Activated naive CD8-positive, alpha-beta T cell treated with anti-CD3 and anti-CD28 coated beads for 36 hours (primary cell): ENCODE data around the gene RMRP. TPM values are rescaled to one million over a fixed set of nuclear protein-coding genes. Genes with fewer than 3 reads are reported as not detected.

ENCODE experiments used
- DNase-seq: peaks from one replicate; pipeline ENCODE4 v3.0.0; 2021
- H3K27ac Mint-ChIP-seq: one replicate; pipeline ENCODE4 v1.8.0; 2022; ENCODE audit warnings: mild to moderate bottlenecking, moderate library complexity, mixed read lengths
- H3K27me3 Mint-ChIP-seq: one replicate; pipeline ENCODE4 v1.8.0; 2022; ENCODE audit warnings: mild to moderate bottlenecking, mixed read lengths
- H3K36me3 Mint-ChIP-seq: one replicate; pipeline ENCODE4 v1.8.0; 2021; ENCODE audit warnings: mild to moderate bottlenecking, mixed read lengths
- H3K4me1 Mint-ChIP-seq: one replicate; pipeline ENCODE4 v1.8.0; 2021; ENCODE audit warnings: mixed read lengths
- H3K4me3 Mint-ChIP-seq: one replicate; pipeline ENCODE4 v1.8.0; 2022; ENCODE audit warnings: mild to moderate bottlenecking, moderate library complexity, mixed read lengths
- H3K9me3 Mint-ChIP-seq: one replicate; pipeline ENCODE4 v1.8.0; 2022; ENCODE audit warnings: mixed read lengths
- total RNA-seq, 2 experiments: library from RNA; stranded (reverse); gene quantifications; one replicate each; pipeline ENCODE4 v1.2.3, GENCODE V29; 2021

The RMRP gene
- total RNA-seq, 2 experiments from 2014 or later = 8,498 to 10,099 TPM

DNA sequence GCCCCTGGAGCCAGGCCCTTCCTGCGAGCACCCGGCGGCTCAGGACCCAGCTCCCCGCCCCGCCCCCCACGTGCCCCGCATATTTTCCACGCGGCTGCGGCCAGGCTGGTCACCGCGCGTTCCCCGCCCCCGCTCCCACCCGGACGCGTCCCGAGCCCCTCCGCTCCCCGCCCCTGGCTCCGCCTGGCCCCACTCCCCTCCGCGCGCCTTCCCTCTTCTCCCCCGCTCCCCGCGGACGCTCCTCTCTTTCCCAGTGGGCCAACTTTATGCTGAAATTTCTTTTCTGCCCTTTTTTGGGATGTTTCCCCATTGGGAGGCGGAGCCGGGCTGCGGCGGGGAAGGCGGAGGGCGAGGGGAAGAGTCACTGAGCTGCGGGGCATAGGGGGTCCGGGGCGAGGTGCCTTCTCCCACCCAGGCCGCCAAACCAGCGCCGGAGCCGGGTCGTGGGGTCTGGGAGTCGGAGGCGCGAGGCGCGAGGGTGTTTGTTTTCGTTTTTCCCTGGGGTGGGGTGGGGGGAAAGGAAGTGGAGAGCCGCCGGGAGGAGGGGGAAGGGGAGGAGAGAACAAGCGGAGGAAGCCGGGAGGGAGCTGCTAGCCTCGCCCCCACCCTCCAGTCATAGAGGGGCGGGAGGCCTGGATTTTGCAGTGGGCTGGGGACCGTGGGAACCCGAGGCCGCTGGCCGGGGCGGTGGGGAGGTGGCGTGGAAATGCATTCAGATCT lies 33.0 kb upstream of the RMRP start:
- no peaks in the 10 kb centered on the region for H3K27me3 Mint-ChIP-seq
- peak overlapping the region; percentile 82 for H3K4me3 Mint-ChIP-seq
- peak; percentile 34 for DNase-seq
- no peaks in the 10 kb centered on the region for H3K36me3 Mint-ChIP-seq
- H3K9me3 Mint-ChIP-seq = no peaks in the 10 kb centered on the region
- peak overlapping the region; percentile 74 for H3K27ac Mint-ChIP-seq
- peaks cover 16% of the 10 kb centered on the region for H3K4me1 Mint-ChIP-seq

DNA sequence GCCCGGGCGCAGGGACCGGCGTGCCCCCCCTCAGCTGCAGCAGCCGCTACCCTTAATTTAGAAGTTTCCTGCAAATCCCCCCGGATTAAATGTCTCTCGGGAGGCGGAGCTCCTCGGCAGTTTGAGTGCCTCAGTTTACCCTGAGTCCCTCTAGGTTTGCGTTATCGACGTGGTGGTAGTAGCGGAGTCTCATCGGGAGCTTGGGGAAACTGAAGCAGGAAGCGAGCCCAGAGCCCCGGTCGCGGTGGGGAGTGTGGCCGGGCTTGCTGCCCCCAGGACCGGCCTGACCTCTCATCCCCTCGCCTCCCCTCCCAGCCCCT lies 32.4 kb upstream of the RMRP start:
- no peak for DNase-seq
- Mint-ChIP-seq H3K4me3 (peak overlapping the region; percentile 73), H3K36me3 (no peaks in the 10 kb centered on the region), H3K27me3 (no peaks in the 10 kb centered on the region), H3K9me3 (no peaks in the 10 kb centered on the region), H3K4me1 (peaks cover 16% of the 10 kb centered on the region), H3K27ac (peak overlapping the region; percentile 42)

DNA sequence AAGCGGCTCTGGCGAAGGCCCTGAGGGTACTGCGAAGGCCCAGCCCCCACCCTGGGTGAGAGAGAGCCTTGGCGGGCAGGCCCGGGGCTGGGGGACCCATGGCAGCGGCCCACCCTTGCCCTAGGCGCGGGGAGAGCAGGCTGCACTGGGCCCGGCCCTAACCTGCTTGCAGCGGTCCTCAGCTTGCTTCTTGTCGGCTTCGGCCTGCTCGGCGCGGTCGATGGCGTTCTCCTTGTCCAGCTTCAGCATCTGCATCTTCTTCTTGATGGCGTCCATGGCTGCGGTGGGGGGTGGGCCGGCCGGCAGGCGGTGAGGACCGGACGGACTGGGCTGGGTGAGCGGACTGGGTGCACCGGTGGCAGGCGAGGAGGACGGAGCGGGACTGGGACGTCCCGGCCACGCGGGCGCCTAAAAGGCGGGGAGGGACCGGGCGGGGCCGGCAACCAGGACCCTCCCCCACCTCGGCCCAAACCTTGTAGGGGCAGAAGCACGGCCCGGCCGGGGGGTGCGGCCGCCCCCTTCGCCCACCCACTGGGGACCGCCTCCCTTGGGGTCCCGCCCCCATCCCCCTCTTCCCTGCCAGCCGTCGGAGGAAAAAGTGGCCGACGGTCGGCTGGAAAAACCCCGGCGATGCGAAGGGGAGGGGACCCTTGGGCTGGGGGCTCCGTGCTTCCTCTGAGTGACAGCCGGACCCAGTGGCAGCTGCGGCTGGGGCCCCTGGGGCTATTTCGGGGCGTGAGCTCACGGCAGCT lies 31.9 kb upstream of the RMRP start, which contains the start of gene TPM2:
TPM2 (minus strand) TSS at position 384 of the 752 bp plus-strand sequence; CDS start at position 276, 108 bp downstream.
- peak within 1 kb of the TSS; percentile 74 for H3K27ac Mint-ChIP-seq

DNA sequence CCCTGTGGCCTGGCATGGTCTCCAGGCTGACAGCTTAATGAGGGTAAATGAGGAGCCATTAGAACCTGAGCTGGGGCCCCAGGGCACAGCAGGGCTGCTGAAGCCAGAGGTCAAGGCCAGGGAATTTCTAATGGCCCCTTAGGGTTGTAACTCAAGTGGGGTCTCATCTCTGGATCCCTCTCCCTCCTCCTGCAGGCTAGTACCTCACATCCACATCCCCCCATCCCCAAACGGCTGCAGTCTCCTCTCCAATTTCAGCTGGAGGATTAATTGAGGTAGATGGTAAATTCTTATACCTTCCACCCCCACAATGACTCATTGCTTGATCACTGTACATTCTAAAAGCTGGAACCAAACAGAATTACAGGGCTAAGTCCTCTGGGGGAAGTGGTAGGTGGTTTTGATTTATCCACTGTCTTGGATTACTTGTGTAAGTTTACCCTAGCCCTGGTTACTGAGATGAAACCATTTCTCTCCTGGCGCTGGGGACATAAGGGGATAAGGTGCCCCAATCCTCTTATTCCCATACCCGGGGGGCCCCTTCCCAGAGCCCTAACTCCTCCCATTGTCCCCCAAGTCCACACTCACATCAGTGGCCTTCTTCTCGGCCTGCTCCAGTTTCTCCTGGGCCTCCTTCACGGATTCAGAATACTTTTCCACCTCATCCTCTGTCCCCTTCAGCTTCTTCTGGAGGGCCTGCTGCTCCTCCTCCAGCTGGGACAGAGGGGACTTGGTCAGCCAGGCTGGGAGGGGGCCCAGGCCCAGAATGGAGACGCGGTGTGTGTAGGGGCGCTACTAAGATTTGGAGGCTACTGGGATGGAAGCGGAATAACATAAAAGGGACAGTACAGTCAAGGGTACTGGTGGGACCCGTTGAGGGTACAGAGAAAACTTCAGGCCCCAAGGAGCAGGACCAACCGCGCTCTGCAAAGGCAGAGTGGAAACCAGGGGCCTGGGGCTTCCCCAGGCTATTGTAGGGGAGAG lies 31.0 kb upstream of the RMRP start:
- H3K27ac Mint-ChIP-seq = no peak overlapping the region
- no peaks in the 10 kb centered on the region for H3K36me3 Mint-ChIP-seq

More for the DNA sequence above, 31.9 kb upstream of the RMRP start, which contains the start of gene TPM2:
- no peak for DNase-seq
- H3K27me3 Mint-ChIP-seq = no peaks in the 10 kb centered on the region
- no peaks in the 10 kb centered on the region for H3K36me3 Mint-ChIP-seq
- peak within 1 kb of the TSS; percentile 82 for H3K4me3 Mint-ChIP-seq
- peaks cover 16% of the 10 kb centered on the region for H3K4me1 Mint-ChIP-seq
- H3K9me3 Mint-ChIP-seq = no peaks in the 10 kb centered on the region

DNA sequence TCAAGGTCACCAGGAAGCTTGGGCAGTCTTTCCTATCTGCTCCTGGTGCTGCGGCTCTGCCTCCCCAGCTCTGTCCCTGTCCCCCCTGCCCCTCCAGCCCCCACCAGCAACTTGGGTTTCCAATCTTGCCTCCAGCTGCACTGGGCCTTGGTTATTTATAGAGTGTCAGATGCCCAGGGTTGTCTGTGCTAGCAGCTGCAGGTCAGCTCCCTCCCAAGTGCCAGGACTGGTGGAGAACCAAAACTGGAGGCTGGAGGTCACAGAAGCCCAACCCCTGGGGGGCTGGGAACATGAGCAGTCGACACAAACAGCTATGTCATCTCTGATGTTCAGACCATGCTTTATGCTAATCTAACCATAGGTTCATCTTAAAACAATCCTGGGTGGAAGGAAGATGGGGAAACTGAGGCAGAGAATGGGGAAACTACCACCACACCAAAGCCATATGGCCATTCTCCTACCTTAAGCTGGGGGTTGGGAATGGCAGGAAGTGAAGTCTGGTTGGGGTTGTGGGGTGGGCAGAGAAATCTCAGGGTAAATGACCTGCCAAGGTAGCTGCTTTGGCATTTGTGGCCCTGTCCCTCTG lies 30.2 kb upstream of the RMRP start:
- H3K9me3 Mint-ChIP-seq = no peaks in the 10 kb centered on the region
- no peak for DNase-seq

More for the DNA sequence above, 31.0 kb upstream of the RMRP start:
- no peaks in the 10 kb centered on the region for H3K27me3 Mint-ChIP-seq
- H3K9me3 Mint-ChIP-seq = no peaks in the 10 kb centered on the region
- DNase-seq = no peak
- H3K4me3 Mint-ChIP-seq = peak overlapping the region; percentile 47
- peaks cover 16% of the 10 kb centered on the region for H3K4me1 Mint-ChIP-seq

DNA sequence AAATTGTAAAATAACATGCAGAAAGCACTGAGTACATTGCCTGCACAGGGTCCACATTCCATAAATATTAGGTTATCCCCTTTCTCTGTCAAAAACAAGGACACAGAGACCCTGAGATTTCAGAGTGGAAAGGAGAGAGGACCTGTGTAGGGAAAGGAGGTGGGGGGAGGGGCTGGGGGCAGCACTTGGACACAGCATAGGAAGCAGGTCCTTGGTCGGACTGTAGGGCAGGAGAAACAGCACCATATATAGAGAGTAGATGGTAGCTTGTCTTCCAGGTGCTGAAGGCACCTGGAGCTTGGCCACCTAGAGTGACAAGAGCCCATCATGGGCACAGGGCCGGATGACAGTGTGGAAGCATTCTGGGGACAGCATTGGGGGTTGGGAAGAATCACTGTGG lies 29.5 kb upstream of the RMRP start:
- H3K36me3 Mint-ChIP-seq = no peaks in the 10 kb centered on the region

More for the DNA sequence above, 30.2 kb upstream of the RMRP start:
- Mint-ChIP-seq H3K27ac (no peak overlapping the region), H3K4me1 (peaks cover 16% of the 10 kb centered on the region), H3K4me3 (no peak overlapping the region), H3K27me3 (no peaks in the 10 kb centered on the region), H3K36me3 (no peaks in the 10 kb centered on the region)

DNA sequence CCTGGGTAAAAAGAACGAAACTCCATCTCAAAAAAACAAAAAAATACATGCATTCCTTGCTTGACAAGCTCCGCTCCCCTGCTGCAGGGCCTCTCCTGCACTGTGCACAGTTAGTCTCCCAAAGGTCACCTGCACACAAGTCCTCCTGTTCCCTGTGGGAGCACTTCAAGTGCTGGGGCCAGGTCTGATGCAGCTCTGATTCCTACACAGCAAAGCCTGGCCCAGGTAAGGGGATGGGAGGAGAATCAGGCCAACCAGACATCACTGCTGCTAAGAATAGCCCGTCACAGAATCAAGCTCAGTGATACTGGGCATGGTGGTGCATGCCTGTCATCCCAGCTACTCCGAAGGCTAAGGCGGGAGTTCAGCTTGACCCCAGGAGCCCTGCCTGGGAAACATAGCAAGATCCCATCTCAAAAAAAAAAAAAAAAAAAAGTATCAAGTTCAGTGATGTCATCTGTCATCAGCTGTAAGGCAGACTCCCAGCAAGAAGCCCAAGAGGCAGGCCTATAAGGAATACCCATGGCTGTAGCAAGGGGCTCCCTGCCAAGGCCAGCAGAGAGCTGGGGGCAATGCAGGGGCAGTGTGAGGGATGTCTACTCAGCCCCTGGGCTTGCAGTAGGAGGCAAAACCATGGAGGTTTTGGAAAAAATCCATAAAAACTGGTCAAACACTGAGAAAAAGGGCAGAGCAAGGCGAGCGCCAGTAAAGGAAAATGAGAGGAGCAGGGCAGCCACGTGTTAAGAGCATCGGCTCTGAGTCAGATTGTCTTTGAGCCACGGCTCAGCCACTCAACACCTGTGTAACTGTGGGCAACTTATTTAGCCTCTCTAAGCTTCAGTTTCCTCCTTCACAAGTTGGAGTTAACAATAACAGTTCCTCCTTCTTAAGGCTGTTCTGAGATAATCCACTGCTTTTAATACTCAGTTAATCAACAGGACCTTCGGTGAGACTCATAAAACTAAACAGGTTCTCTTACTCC lies 28.7 kb upstream of the RMRP start:
- H3K9me3 Mint-ChIP-seq = no peaks in the 10 kb centered on the region
- no peaks in the 10 kb centered on the region for H3K36me3 Mint-ChIP-seq
- no peaks in the 10 kb centered on the region for H3K27me3 Mint-ChIP-seq
- no peak for DNase-seq
- H3K4me3 Mint-ChIP-seq = no peak overlapping the region
- H3K27ac Mint-ChIP-seq = no peak overlapping the region
- peaks cover 16% of the 10 kb centered on the region for H3K4me1 Mint-ChIP-seq

More for the DNA sequence above, 29.5 kb upstream of the RMRP start:
- Mint-ChIP-seq H3K27me3 (no peaks in the 10 kb centered on the region), H3K4me3 (no peak overlapping the region), H3K4me1 (peaks cover 16% of the 10 kb centered on the region), H3K9me3 (no peaks in the 10 kb centered on the region), H3K27ac (no peak overlapping the region)
- no peak for DNase-seq

DNA sequence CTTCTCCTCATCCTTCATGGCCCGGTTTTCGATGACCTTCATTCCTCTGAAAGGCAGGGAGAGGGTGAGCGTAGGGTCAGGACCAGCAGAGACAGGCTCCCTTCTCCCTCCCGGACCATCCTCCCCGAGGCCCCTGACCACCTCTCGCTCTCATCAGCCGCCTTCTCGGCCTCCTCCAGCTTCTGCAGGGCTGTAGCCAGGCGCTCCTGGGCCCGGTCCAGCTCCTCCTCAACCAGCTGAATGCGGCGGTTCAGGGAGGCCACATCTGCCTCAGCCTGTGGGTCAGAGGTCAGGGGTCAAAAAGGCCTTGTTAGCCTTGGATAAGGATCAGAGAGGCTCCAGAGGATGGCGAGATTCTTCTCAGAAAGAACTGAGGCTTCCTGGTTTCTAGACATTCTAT lies 27.7 kb upstream of the RMRP start:
- Mint-ChIP-seq H3K9me3 (no peaks in the 10 kb centered on the region), H3K27me3 (no peaks in the 10 kb centered on the region), H3K4me3 (no peak overlapping the region), H3K36me3 (no peaks in the 10 kb centered on the region), H3K4me1 (peaks cover 13% of the 10 kb centered on the region), H3K27ac (no peak overlapping the region)
- no peak for DNase-seq

DNA sequence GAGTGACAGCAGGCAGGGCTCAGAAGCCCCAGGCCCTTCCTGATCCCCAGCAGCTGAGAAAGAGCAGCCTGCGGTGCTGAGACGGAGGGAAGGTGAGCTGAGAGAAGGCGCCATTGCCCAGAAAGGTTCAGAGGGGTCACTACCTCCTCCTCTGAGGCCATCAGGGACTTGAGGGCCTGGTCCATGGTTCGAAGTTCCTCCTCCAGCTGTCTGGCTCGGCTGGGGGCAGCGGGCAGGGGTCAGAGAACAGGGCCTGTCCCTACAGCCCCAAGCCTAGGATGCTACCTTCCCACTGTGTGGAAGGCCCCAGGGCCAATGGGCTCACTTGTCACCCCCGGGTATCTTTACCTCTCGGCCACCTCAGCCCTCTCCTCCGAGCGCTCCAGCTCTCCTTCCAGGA lies 27.1 kb upstream of the RMRP start:
- H3K4me1 Mint-ChIP-seq = peaks cover 13% of the 10 kb centered on the region
- no peak for DNase-seq
- no peak overlapping the region for H3K4me3 Mint-ChIP-seq
- no peaks in the 10 kb centered on the region for H3K9me3 Mint-ChIP-seq
- no peaks in the 10 kb centered on the region for H3K27me3 Mint-ChIP-seq
- no peak overlapping the region for H3K27ac Mint-ChIP-seq
- H3K36me3 Mint-ChIP-seq = no peaks in the 10 kb centered on the region

DNA sequence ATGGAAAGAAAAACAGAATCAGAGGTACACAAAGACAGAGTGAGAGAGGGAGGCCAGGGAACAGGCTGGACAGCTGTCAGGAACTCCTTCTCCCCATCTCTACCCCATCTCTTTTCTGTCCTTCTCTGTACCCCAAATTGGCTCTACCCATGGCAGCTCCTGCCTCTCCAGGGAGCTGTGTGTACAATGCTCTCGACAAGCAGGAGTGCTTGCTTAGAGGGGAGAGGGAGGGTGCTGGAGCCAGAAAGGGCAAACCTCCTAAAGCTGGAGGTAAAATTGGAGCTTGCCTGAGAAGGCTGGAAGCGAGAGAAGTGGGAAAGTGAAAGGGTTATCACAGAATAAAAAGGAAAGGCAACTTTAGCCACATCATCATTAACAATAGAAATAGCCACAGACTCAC lies 25.5 kb upstream of the RMRP start:
- Mint-ChIP-seq H3K36me3 (no peaks in the 10 kb centered on the region), H3K27me3 (no peaks in the 10 kb centered on the region), H3K27ac (no peak overlapping the region), H3K9me3 (no peaks in the 10 kb centered on the region), H3K4me1 (peaks cover 3% of the 10 kb centered on the region), H3K4me3 (no peak overlapping the region)
- no peak for DNase-seq

DNA sequence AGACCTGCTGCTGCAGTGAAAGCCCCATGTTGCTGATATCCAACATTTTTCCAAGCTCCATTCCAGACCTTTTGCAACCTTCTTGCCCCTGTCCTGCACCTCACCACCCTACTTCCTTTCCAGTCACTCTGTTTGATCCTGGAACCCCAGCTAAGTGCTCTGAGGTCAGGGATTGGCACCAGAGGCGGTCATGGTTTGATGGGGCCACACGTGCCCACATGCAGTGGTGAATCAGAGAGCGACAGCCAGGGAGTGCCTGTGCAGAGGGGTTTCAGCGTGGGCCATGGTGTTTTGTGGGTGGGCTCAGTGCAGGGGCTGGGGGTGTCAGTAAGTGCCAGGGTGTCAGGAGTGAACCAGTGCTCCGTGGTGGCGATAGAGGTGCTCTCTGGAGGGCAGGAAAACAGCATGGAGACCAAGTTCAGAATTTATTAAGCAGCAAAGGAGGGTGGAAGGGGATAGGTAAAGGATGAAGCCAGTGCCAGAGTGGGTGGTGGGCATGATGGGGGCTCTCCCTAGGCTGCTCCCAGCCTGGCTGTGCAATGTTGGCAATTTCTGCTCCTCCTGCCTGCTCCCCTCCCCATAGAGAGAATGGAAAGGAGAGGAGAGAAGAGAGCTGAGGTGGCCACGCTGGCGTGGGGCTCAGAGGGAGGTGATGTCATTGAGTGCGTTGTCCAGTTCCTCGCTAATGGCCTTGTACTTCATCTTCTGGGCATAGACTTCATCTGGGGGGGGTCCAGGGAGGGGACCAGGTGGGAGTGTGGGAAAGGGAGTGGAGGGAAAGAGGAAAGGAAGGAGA lies 24.9 kb upstream of the RMRP start:
- H3K4me3 Mint-ChIP-seq = no peak overlapping the region

DNA sequence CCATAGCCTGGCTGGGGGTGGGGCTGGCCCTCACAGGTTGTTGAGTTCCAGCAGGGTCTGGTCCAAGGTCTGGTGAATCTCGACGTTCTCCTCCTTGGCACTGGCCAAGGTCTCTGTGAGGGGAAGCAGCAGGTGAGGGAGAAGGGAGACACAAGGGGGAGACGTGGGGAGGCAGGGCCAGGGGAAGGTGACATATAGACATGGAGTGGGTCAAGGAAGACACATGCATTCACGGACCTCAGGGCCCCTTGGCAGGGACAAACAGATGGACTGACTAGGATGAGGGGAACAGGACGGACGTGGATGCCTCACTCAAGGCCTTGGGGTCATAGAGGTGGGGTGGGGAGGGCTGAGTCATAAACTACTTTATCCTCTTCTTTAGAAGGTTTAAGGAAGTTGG lies 24.2 kb upstream of the RMRP start:
- H3K27me3 Mint-ChIP-seq = no peaks in the 10 kb centered on the region
- no peaks in the 10 kb centered on the region for H3K4me1 Mint-ChIP-seq
- no peaks in the 10 kb centered on the region for H3K36me3 Mint-ChIP-seq
- H3K9me3 Mint-ChIP-seq = no peaks in the 10 kb centered on the region
- DNase-seq = no peak
- H3K27ac Mint-ChIP-seq = no peak overlapping the region
- H3K4me3 Mint-ChIP-seq = no peak overlapping the region

More for the DNA sequence above, 24.9 kb upstream of the RMRP start:
- DNase-seq = no peak
- no peak overlapping the region for H3K27ac Mint-ChIP-seq
- H3K27me3 Mint-ChIP-seq = no peaks in the 10 kb centered on the region
- H3K36me3 Mint-ChIP-seq = no peaks in the 10 kb centered on the region
- H3K9me3 Mint-ChIP-seq = no peaks in the 10 kb centered on the region
- H3K4me1 Mint-ChIP-seq = no peaks in the 10 kb centered on the region

DNA sequence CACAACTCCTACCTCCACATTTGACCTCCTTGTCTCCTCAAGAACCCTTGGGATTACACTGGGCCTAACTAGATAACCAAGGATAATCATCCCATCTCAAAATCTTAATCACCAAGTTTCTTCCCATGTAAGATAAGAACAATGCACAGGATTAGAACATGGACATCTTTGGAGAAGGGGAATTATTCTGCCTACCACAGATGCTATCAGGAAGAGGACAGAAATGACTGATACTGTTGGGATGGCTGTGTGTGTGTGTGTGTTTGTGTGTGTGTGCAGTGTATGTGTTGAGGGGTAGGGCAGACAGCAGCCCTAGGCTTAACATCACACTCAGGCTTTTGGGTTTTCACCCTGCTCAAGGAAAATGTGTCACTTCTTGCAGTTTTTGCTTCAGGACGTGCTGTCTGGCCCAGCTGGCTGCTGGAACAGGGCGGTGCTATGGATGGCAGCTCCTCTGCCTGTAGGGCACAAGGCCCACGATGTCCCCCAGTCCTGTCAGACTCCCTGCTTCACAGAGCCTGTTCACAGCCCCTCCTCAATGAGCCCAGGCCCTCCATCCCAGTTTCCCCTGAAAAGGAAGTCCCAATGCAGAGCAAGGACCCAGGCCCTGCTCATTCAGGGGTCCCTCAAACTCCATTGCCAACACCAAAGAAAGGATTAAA lies 23.7 kb upstream of the RMRP start:
- H3K27ac Mint-ChIP-seq = no peak overlapping the region
- no peaks in the 10 kb centered on the region for H3K36me3 Mint-ChIP-seq
- no peak overlapping the region for H3K4me3 Mint-ChIP-seq
- DNase-seq = no peak
- peaks cover under 1% of the 10 kb centered on the region for H3K4me1 Mint-ChIP-seq
- H3K9me3 Mint-ChIP-seq = no peaks in the 10 kb centered on the region
- peaks cover under 1% of the 10 kb centered on the region for H3K27me3 Mint-ChIP-seq
